Trophoblast cell (in vitro differentiated cells and primary cell): ENCODE measurements around the gene KARS1.

ENCODE experiments used
- DNase-seq, 2 donors: peaks; one replicate each; pipeline ENCODE4 v3.0.0-alpha.2; 2016
- H2AFZ ChIP-seq: 2 replicates; pipeline ENCODE4 v1.6.1; 2013; ENCODE audit warnings: low read length, moderate library complexity, mild to moderate bottlenecking; ENCODE audit not compliant: insufficient read depth, poor library complexity
- H2AK5ac ChIP-seq: 2 replicates; pipeline ENCODE4 v1.6.1; 2013; ENCODE audit warnings: mild to moderate bottlenecking, low read length
- H2BK120ac ChIP-seq: 2 replicates; pipeline ENCODE4 v1.6.1; 2013; ENCODE audit warnings: low read length, mild to moderate bottlenecking, moderate library complexity; ENCODE audit not compliant: insufficient read depth, poor library complexity
- H2BK12ac ChIP-seq: 2 replicates; pipeline ENCODE4 v1.6.1; 2013; ENCODE audit warnings: mild to moderate bottlenecking, low read length, moderate library complexity
- H2BK5ac ChIP-seq: 2 replicates; pipeline ENCODE4 v1.6.1; 2013; ENCODE audit warnings: low read length, low read depth, moderate library complexity, mild to moderate bottlenecking; ENCODE audit not compliant: poor library complexity
- H3K14ac ChIP-seq: 2 replicates; pipeline ENCODE4 v1.6.1; 2013; ENCODE audit warnings: mild to moderate bottlenecking, low read length
- H3K18ac ChIP-seq: 2 replicates; pipeline ENCODE4 v1.6.1; 2013; ENCODE audit warnings: mild to moderate bottlenecking, low read length
- H3K23ac ChIP-seq: 2 replicates; pipeline ENCODE4 v1.6.1; 2013; ENCODE audit warnings: low read length
- H3K27ac ChIP-seq: 2 replicates; pipeline ENCODE4 v1.5.1; 2013; ENCODE audit warnings: low read depth, mild to moderate bottlenecking, inconsistent platforms, low read length, moderate library complexity
- H3K27me3 ChIP-seq: 2 replicates; pipeline ENCODE4 v1.6.1; 2013; ENCODE audit warnings: inconsistent platforms, mild to moderate bottlenecking, low read length, moderate library complexity; ENCODE audit not compliant: insufficient read depth
- H3K36me3 ChIP-seq, 2 experiments: 1 replicate in 1 of 2; 2 replicates in 1 of 2; pipeline ENCODE4 v1.6.1; 2013; ENCODE audit warnings: low read length in 2 of 2, mild to moderate bottlenecking in 2 of 2, moderate library complexity in 1 of 2; ENCODE audit not compliant: insufficient read depth in 2 of 2, control insufficient read depth in 1 of 2
- H3K4ac ChIP-seq: 2 replicates; pipeline ENCODE4 v1.6.1; 2013; ENCODE audit warnings: low read depth, mild to moderate bottlenecking, low read length, moderate library complexity
- H3K4me1 ChIP-seq, 2 experiments: 1 replicate in 1 of 2; 2 replicates in 1 of 2; pipeline ENCODE4 v1.6.1; 2013; ENCODE audit warnings: low read length in 2 of 2, mild to moderate bottlenecking in 2 of 2, moderate library complexity in 1 of 2; ENCODE audit not compliant: insufficient read depth in 2 of 2, control insufficient read depth in 1 of 2
- H3K4me2 ChIP-seq: 2 replicates; pipeline ENCODE4 v1.6.1; 2013; ENCODE audit warnings: inconsistent platforms, mild to moderate bottlenecking, low read length, moderate library complexity
- H3K4me3 ChIP-seq: 2 replicates; pipeline ENCODE4 v1.5.1; 2013; ENCODE audit warnings: mild to moderate bottlenecking, low read depth, low read length, inconsistent platforms
- H3K79me1 ChIP-seq: one replicate; pipeline ENCODE4 v1.6.1; 2013; ENCODE audit warnings: low read length
- H3K79me2 ChIP-seq: 2 replicates; pipeline ENCODE4 v1.6.1; 2013; ENCODE audit warnings: low read length, mild to moderate bottlenecking; ENCODE audit not compliant: control insufficient read depth, insufficient read depth, poor library complexity
- H3K9ac ChIP-seq: 2 replicates; pipeline ENCODE4 v1.6.1; 2013; ENCODE audit warnings: mild to moderate bottlenecking, low read length
- H3K9me3 ChIP-seq: 2 replicates; pipeline ENCODE4 v1.6.1; 2013; ENCODE audit warnings: low read depth, mild to moderate bottlenecking, control low read depth, inconsistent platforms, low read length; ENCODE audit not compliant: insufficient read depth
- H4K12ac ChIP-seq: 2 replicates; pipeline ENCODE4 v1.6.1; 2013; ENCODE audit warnings: low read depth, mild to moderate bottlenecking, low read length, moderate library complexity
- H4K8ac ChIP-seq: 2 replicates; pipeline ENCODE4 v1.6.1; 2013; ENCODE audit warnings: low read depth, mild to moderate bottlenecking, low read length, moderate library complexity
- H4K91ac ChIP-seq: one replicate; pipeline ENCODE4 v1.6.1; 2013; ENCODE audit warnings: low read depth, mild to moderate bottlenecking, low read length, moderate library complexity
- WGBS: extraction: QIAGEN DNeasy Blood & Tissue Kit; methylation state at CpG from one replicate; pipeline ENCODE4 v1.1.7; 2013; ENCODE audit warnings: missing lambda C conversion rate; ENCODE audit not compliant: insufficient read length, insufficient coverage; ENCODE audit errors: extremely low coverage; 5-methylcytosine and 5-hydroxymethylcytosine counted together

The KARS1 gene

DNA sequence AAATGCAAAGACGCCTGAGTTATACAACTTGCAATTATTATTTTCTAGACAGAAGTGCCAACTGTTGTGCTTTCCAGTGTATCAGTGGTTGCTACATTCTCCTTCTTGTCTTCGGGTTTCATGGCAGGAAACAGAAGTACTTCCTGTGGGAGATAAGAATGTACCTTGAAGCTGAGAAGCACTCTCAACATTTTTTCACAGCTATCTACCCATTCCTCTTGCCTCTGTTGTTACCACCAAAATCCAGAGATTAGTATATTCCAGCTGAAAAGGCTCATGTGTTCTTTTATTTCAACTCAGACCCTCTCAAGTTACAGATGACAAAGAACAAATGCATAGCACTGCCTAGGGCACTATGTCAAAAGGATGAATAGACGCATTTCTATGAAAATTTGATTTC, 19.6 kb downstream of the KARS1 start:
- Histone ChIP-seq H2AFZ (no peak overlapping the region), H4K91ac (no peak overlapping the region), H2BK5ac (no peak overlapping the region), H3K27me3 (no peaks in the 10 kb centered on the region), H3K79me1 (peaks cover 2% of the 10 kb centered on the region), H3K4me3 (no peak overlapping the region), H3K79me2 (peaks cover under 1% of the 10 kb centered on the region), H3K9ac (no peak overlapping the region), H3K36me3 (peaks cover 34 to 67% of the 10 kb centered on the region in 2 experiments), H3K23ac (no peak overlapping the region), H3K18ac (no peak overlapping the region), H2AK5ac (no peak overlapping the region), H3K4me1 (no peaks in the 10 kb centered on the region), H4K8ac (no peak overlapping the region), H3K27ac (no peak overlapping the region), H4K12ac (no peak overlapping the region), H3K4me2 (no peak overlapping the region), H3K4ac (no peak overlapping the region), H2BK12ac (no peak overlapping the region), H2BK120ac (no peak overlapping the region), H3K14ac (no peak overlapping the region), H3K9me3 (no peaks in the 10 kb centered on the region)
- WGBS: no CpG with 5 or more reads among the region's 3 CpGs
- no peak for DNase-seq

DNA sequence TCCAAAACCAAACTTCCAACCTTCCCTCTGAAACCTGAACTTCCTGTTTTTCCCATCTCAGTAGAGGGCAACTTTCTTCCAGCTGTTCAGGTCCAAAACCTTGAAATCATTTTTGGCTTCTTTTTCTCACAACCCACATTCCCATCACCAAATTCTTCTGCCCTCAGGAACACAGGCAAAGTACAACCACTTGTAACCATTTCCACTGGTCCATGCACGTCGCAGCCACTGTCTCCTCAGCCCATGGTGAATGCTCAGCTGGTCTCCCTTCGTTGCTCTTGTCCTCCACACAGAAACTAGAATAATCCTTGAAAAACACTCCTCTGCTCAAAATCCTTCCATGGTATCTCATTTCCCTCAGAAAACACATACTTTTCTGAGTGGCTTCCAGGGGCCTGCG, 20.7 kb downstream of the KARS1 start:
- H3K36me3 ChIP-seq: peaks cover 29 to 58% of the 10 kb centered on the region in 2 experiments
- no peak overlapping the region for H2AK5ac ChIP-seq
- H3K14ac ChIP-seq: no peak overlapping the region
- H4K8ac ChIP-seq: no peak overlapping the region
- H2BK12ac ChIP-seq: no peak overlapping the region
- peaks cover 2% of the 10 kb centered on the region for H3K79me2 ChIP-seq
- no peak overlapping the region for H3K4me3 ChIP-seq
- WGBS: no CpG with 5 or more reads among the region's 4 CpGs
- H3K27me3 ChIP-seq: no peaks in the 10 kb centered on the region
- H3K4ac ChIP-seq: no peak overlapping the region
- H3K9ac ChIP-seq: no peak overlapping the region
- H3K4me1 ChIP-seq: peaks cover 0 to 5% of the 10 kb centered on the region in 2 experiments
- H3K79me1 ChIP-seq: peaks cover 3% of the 10 kb centered on the region
- no peak overlapping the region for H4K12ac ChIP-seq
- H2BK120ac ChIP-seq: no peak overlapping the region
- H2BK5ac ChIP-seq: no peak overlapping the region
- no peak overlapping the region for H3K18ac ChIP-seq
- DNase-seq: no peak
- no peaks in the 10 kb centered on the region for H3K9me3 ChIP-seq
- H3K4me2 ChIP-seq: no peak overlapping the region
- no peak overlapping the region for H3K23ac ChIP-seq
- no peak overlapping the region for H3K27ac ChIP-seq
- H2AFZ ChIP-seq: no peak overlapping the region
- H4K91ac ChIP-seq: no peak overlapping the region

DNA sequence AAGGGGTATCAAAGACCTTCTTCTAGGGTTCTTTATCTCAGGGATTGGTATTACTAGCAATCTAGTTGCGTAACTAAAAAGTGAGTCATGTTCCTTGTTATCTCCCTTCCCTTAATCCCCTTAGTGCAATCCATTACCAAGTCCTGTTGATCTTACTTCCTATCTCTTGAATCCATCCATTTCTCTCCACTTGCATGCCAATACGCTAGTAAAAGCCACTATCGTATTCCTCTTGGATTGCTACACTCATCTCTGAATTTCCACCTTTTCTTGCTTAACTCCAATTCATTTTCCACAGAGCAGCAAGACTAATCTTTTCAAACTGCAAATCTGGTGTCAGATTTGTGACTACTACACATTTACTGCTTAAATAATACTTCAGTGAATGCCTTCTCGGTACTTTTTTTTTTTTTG, 22.5 kb downstream of the KARS1 start:
- Histone ChIP-seq H3K23ac (no peak overlapping the region), H4K12ac (no peak overlapping the region), H2BK12ac (no peak overlapping the region), H4K91ac (no peak overlapping the region), H3K9ac (no peak overlapping the region), H2BK120ac (no peak overlapping the region), H3K4me1 (peaks cover 0 to 5% of the 10 kb centered on the region in 2 experiments), H2AFZ (no peak overlapping the region), H4K8ac (no peak overlapping the region), H3K79me1 (peaks cover 3% of the 10 kb centered on the region), H3K27ac (no peak overlapping the region), H3K36me3 (peaks cover 18 to 47% of the 10 kb centered on the region in 2 experiments), H3K4me2 (no peak overlapping the region), H3K9me3 (no peaks in the 10 kb centered on the region), H3K18ac (no peak overlapping the region), H3K4me3 (no peak overlapping the region), H2AK5ac (no peak overlapping the region), H3K79me2 (peaks cover 2% of the 10 kb centered on the region), H3K27me3 (no peaks in the 10 kb centered on the region), H2BK5ac (no peak overlapping the region), H3K4ac (no peak overlapping the region), H3K14ac (no peak overlapping the region)
- no CpG with 5 or more reads among the region's 4 CpGs for WGBS
- DNase-seq: peak in 1 of 2 donors; percentile 70

DNA sequence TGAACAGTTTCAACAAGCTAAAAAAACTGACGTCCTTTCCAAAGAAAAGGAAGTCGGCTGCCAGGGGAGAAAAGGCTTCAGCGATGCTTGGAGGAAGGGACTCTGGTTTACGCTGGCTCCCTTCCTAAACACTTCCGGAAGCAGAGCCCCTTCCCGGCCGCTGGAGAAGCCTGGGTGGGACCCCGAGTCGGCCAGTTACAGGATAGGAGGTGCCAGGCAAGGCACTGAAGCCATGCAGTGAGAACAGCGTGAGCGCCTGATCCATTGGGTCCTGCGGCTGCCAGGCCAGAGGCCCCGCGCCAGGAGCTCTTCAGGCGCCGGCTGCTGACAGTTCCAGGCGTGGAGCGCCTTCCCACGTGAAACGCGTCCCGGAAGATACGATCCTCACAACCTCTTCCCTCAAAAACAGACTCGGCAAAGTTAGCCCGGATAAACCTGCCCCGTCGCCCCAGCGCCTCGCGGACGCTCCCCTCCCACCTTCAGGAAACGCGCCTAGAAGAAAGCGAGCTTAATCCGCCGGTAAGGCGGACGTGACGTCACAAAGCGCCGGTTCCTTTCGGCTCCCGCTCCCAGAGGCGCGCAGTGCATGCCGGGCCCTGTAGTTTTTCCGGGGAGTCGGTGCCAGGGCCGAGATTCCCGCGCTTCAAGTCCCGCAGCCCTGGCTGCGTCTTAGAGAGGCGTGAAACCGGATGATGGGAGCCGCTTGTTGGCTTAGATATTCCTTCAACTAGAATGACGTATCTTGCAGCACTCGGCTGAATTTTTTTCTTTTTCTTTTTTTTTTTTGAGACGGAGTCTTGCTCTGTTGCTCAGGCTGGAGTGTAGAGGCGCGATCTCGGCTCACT, 24.5 kb downstream of the KARS1 start, which contains the start of gene ADAT1:
Gene ADAT1, minus strand, starts transcription at position 521 of the 845 bp plus-strand sequence. CDS start 2,482 bp downstream, outside the sequence.
- Histone ChIP-seq H4K8ac (peak within 1 kb of the TSS; percentile 76), H3K9ac (peak within 1 kb of the TSS; percentile 98), H3K4me1 (peaks cover 0 to 5% of the 10 kb centered on the region in 2 experiments), H3K4me2 (peak within 1 kb of the TSS; percentile 82), H3K4ac (peak within 1 kb of the TSS; percentile 3), H3K27ac (peak within 1 kb of the TSS; percentile 65), H3K27me3 (no peaks in the 10 kb centered on the region), H2BK120ac (peak within 1 kb of the TSS; percentile 8), H3K14ac (peak within 1 kb of the TSS; percentile 22), H2BK12ac (no peak within 1 kb of the TSS), H2AFZ (peak within 1 kb of the TSS; percentile 38), H3K79me1 (peaks cover 3% of the 10 kb centered on the region), H3K9me3 (no peaks in the 10 kb centered on the region), H4K12ac (peak within 1 kb of the TSS; percentile 17), H3K18ac (peak within 1 kb of the TSS; percentile 9), H2BK5ac (peak within 1 kb of the TSS; percentile 28), H3K36me3 (peaks cover 10 to 41% of the 10 kb centered on the region in 2 experiments), H2AK5ac (no peak within 1 kb of the TSS), H4K91ac (peak within 1 kb of the TSS; percentile 82), H3K79me2 (peaks cover 2% of the 10 kb centered on the region), H3K4me3 (peak within 1 kb of the TSS; percentile 83), H3K23ac (no peak within 1 kb of the TSS)
- DNase-seq: peak; percentile 100
- no CpG with 5 or more reads among the region's 62 CpGs for WGBS
